Activated B cell treated with CpG ODN at 0.5 μM for 24 hours (primary cell): ENCODE data around the gene USP12. TPM values are rescaled to one million over a fixed set of nuclear protein-coding genes. Genes with fewer than 3 reads are reported as not detected.

Experiments used
- ATAC-seq: fragments of 200-7000 bp; cut with Tn5 transposase; one replicate; pipeline ENCODE4 v1.10.0; 2021; ENCODE audit warnings: low read depth, mild to moderate bottlenecking, moderate library complexity
- CTCF ChIA-PET: fragments of 350-600 bp; sonication (Branson Sonifier 250); formaldehyde crosslinking; loops from one replicate; lab custom pipeline; 2021; ENCODE audit warnings: antibody characterized with exemption; lab: Charles Lee
- POLR2A ChIA-PET: fragments of 350-600 bp; sonication (Branson Sonifier 250); formaldehyde crosslinking; loops from one replicate; lab custom pipeline; 2021; ENCODE audit warnings: antibody characterized with exemption; lab: Charles Lee
- DNase-seq: peaks from one replicate; pipeline ENCODE4 v3.0.0; 2022
- H3K27ac Mint-ChIP-seq: one replicate; pipeline ENCODE4 v1.8.0; 2020; ENCODE audit warnings: mixed read lengths
- H3K27me3 Mint-ChIP-seq: one replicate; pipeline ENCODE4 v1.8.0; 2021; ENCODE audit warnings: mixed read lengths
- H3K36me3 Mint-ChIP-seq: one replicate; pipeline ENCODE4 v1.8.0; 2021; ENCODE audit warnings: low read depth, mixed read lengths
- H3K4me1 Mint-ChIP-seq: one replicate; pipeline ENCODE4 v1.8.0; 2021; ENCODE audit warnings: mixed read lengths
- H3K4me3 Mint-ChIP-seq: one replicate; pipeline ENCODE4 v1.8.0; 2020; ENCODE audit warnings: mild to moderate bottlenecking, mixed read lengths
- H3K9me3 Mint-ChIP-seq: one replicate; pipeline ENCODE4 v1.8.0; 2020; ENCODE audit warnings: mixed read lengths
- intact Hi-C: fragments of 100-400 bp; cut with micrococcal nuclease; formaldehyde crosslinking; loops from one replicate; pipeline ENCODE4 v1.15.1; 2024
- total RNA-seq: library from RNA; stranded (reverse); gene quantifications from 2 replicates; pipeline ENCODE4 v1.2.3, GENCODE V29; 2022
- TF ChIP-seq, protein P1 (sequence below): fragments of 200-600 bp; IDR thresholded peaks from one replicate; pipeline ENCODE4 v1.8.0; 2022; ENCODE audit warnings: antibody characterized with exemption, mild to moderate bottlenecking

The USP12 gene
- total RNA-seq, 1 donor from 2014 or later, result 58.8 TPM

DNA sequence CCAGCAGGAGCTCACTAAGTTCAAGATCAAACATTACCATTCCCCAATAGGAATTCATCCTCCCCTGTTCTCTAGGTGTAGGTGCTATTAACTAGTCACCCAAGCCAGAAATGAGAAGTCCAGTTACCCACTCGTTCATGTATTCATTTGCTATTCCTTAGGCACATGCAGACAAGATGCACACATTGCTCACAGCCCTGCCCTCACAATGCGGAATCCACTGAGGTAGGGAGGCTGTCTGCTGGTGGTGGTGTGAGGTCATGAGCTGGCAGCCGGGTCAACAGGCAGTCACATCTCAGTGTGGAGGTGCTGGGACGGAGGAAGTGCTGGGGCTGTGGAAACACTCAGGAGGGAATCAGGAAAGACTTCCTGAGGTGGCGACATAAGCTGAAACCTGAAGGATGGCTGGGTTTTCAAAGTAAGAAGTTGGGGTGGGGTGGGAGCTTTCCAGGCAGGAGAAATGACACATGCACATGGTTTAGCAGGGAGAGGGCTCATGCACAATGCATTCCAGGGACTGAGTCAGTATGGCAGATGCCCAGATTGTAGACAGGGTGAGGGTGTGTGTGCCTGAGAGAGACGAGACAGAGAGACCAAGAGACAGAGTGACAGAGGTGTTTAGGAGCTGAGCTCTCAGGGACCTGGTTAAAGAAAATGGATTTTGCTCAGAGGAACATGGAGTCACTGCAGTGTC lies 117.6 kb downstream of the USP12 start:
- no peak overlapping the region for H3K4me3 Mint-ChIP-seq
- POLR2A ChIA-PET, result interaction anchor here (0.7 kb wide), 1 partner anchor 130 kb away, joined by 17 read pairs; no protein-coding TSS in a partner anchor

DNA sequence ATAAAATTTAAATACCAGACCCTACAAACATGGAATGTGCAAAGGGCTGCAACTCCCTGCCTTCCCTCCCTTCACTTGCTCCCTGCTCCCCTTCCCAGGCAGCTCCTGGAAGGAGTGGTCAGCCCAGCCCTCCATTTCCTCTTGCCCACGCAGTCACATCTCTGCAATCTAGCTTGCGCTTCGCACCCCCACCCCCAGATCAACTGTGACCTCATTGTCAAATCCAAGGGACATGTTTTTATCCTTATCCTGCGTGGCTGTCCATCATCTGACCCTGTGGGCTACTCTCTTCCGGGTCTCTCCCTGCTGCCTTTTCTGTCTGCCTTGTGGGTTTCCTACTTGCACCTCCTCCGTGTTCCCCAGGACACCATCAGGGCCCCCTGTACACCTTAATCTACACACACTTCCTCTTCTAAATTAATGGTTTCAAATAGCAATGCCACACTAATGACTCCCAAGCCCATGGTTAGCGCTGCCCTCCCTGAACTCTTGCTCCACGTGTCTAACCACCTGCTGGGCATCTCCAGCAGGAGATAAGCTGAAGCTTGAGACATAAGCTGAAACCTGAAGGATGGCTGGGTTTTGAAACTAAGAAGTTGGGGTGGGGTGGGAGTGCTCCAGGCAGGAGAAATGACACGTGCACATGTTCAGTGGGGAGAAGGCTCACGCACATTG lies 118.3 kb downstream of the USP12 start:
- CTCF ChIA-PET, result no interaction called here
- ATAC-seq (no peak), DNase-seq (no peak)
- TF ChIP-seq, protein P1, sequence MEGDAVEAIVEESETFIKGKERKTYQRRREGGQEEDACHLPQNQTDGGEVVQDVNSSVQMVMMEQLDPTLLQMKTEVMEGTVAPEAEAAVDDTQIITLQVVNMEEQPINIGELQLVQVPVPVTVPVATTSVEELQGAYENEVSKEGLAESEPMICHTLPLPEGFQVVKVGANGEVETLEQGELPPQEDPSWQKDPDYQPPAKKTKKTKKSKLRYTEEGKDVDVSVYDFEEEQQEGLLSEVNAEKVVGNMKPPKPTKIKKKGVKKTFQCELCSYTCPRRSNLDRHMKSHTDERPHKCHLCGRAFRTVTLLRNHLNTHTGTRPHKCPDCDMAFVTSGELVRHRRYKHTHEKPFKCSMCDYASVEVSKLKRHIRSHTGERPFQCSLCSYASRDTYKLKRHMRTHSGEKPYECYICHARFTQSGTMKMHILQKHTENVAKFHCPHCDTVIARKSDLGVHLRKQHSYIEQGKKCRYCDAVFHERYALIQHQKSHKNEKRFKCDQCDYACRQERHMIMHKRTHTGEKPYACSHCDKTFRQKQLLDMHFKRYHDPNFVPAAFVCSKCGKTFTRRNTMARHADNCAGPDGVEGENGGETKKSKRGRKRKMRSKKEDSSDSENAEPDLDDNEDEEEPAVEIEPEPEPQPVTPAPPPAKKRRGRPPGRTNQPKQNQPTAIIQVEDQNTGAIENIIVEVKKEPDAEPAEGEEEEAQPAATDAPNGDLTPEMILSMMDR, result no peak
- POLR2A ChIA-PET, result interaction anchor here (0.7 kb wide), 1 partner anchor 131 kb away, joined by 17 read pairs; no protein-coding TSS in a partner anchor
- Mint-ChIP-seq H3K36me3 (no peaks in the 10 kb centered on the region), H3K9me3 (peaks cover 2% of the 10 kb centered on the region), H3K27ac (no peak overlapping the region), H3K4me3 (no peak overlapping the region), H3K27me3 (no peaks in the 10 kb centered on the region), H3K4me1 (peaks cover 5% of the 10 kb centered on the region)
- intact Hi-C loops, result no loop called here

More for the DNA sequence above, 117.6 kb downstream of the USP12 start:
- TF ChIP-seq, protein P1, result no peak
- H3K9me3 Mint-ChIP-seq, result peaks cover 2% of the 10 kb centered on the region
- intact Hi-C loops, result no loop called here
- DNase-seq (no peak), ATAC-seq (no peak)
- H3K27ac Mint-ChIP-seq, result no peak overlapping the region
- no peaks in the 10 kb centered on the region for H3K36me3 Mint-ChIP-seq
- CTCF ChIA-PET, result interaction anchor here (0.5 to 0.6 kb wide), 2 partner anchors 23 to 146 kb away, joined by 3 read pairs; no protein-coding TSS in a partner anchor
- no peaks in the 10 kb centered on the region for H3K27me3 Mint-ChIP-seq
- peaks cover 5% of the 10 kb centered on the region for H3K4me1 Mint-ChIP-seq

- no peak overlapping the region for H3K4me3 Mint-ChIP-seq
- TF ChIP-seq, protein P1, result no peak
- H3K27me3 Mint-ChIP-seq, result no peaks in the 10 kb centered on the region
- DNase-seq (no peak), ATAC-seq (no peak)
- no peaks in the 10 kb centered on the region for H3K36me3 Mint-ChIP-seq
- H3K4me1 Mint-ChIP-seq, result peaks cover 5% of the 10 kb centered on the region
- ChIA-PET POLR2A (no interaction called here), CTCF (no interaction called here)
- H3K9me3 Mint-ChIP-seq, result peaks cover 2% of the 10 kb centered on the region
- intact Hi-C loops, result no loop called here
- no peak overlapping the region for H3K27ac Mint-ChIP-seq
These were observed 118.9 kb downstream of the USP12 start for GRCh38 chr13:27052551-27053208.

DNA sequence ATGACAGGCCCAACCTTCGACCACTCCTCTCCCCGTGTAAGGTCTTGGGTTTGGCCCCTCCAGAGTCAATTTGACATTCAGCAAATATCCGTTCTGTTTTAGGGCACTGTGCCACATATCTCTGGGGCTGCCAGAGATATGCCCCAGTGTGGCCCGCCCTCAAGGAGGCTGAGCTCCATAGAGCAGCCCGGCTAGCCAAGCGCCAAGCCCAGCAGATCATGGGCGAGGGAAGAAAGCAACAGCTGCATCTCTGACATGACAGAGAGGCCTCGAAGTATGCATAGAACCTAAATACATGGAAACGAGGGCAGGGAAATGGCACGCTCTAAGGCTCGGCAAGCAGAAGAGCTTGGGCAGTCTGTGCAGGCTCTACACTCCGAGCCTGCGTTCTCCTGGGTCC lies 124.5 kb downstream of the USP12 start:
- TF ChIP-seq, protein P1, result no peak
- ChIA-PET CTCF (no interaction called here), POLR2A (no interaction called here)
- Mint-ChIP-seq H3K27ac (no peak overlapping the region), H3K4me1 (peaks cover 29% of the 10 kb centered on the region), H3K4me3 (no peak overlapping the region), H3K36me3 (no peaks in the 10 kb centered on the region), H3K9me3 (peaks cover 2% of the 10 kb centered on the region), H3K27me3 (peaks cover 3% of the 10 kb centered on the region)
- intact Hi-C loops, result no loop called here
- ATAC-seq (no peak), DNase-seq (no peak)
